ENCODE data around the gene C1GALT1. TPM values are rescaled to one million over a fixed set of nuclear protein-coding genes. Genes with fewer than 3 reads are reported as not detected.

Gene C1GALT1
- total and polyA plus RNA-seq, 9 of the 15 experiments (the other 6 are each of a cell fraction or from before 2014, with no cell fraction given): 5.0 to 33.2 (median 24.1) TPM

- TF ChIP-seq ATF3 (IDR thresholded peaks at IDR 0.05): no peak
- no peak for TF ChIP-seq ATF3 (CRISPR knock-in tag; conservative IDR thresholded peaks at IDR 0.05)
- TF ChIP-seq ZNF324 (CRISPR knock-in tag; IDR thresholded peaks at IDR 0.05): no peak
- no peak for TF ChIP-seq SAFB2 (IDR thresholded peaks at IDR 0.05; ENCODE audit: borderline replicate concordance, low read depth, low read length, severe bottlenecking)
- TF ChIP-seq HDAC6 (IDR thresholded peaks at IDR 0.05; ENCODE audit: low read depth, low read length): no peak
- TF ChIP-seq RCOR1 (IDR thresholded peaks at IDR 0.05; ENCODE audit: borderline replicate concordance in 1 of 2, low read depth in 2 of 2, low read length in 2 of 2): no peak
- peak; percentile 61 for TF ChIP-seq ETV1 (tag; conservative IDR thresholded peaks at IDR 0.05; ENCODE audit: low read depth)
- TF ChIP-seq ZNF212 (CRISPR knock-in tag; IDR thresholded peaks at IDR 0.05): no peak
- peak; percentile 75 for TF ChIP-seq DPF2 (IDR thresholded peaks at IDR 0.05)
- TF ChIP-seq, protein P1, sequence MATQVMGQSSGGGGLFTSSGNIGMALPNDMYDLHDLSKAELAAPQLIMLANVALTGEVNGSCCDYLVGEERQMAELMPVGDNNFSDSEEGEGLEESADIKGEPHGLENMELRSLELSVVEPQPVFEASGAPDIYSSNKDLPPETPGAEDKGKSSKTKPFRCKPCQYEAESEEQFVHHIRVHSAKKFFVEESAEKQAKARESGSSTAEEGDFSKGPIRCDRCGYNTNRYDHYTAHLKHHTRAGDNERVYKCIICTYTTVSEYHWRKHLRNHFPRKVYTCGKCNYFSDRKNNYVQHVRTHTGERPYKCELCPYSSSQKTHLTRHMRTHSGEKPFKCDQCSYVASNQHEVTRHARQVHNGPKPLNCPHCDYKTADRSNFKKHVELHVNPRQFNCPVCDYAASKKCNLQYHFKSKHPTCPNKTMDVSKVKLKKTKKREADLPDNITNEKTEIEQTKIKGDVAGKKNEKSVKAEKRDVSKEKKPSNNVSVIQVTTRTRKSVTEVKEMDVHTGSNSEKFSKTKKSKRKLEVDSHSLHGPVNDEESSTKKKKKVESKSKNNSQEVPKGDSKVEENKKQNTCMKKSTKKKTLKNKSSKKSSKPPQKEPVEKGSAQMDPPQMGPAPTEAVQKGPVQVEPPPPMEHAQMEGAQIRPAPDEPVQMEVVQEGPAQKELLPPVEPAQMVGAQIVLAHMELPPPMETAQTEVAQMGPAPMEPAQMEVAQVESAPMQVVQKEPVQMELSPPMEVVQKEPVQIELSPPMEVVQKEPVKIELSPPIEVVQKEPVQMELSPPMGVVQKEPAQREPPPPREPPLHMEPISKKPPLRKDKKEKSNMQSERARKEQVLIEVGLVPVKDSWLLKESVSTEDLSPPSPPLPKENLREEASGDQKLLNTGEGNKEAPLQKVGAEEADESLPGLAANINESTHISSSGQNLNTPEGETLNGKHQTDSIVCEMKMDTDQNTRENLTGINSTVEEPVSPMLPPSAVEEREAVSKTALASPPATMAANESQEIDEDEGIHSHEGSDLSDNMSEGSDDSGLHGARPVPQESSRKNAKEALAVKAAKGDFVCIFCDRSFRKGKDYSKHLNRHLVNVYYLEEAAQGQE (IDR thresholded peaks at IDR 0.05; ENCODE audit: borderline replicate concordance): no peak; the same call in 1 of the 2 replicates
- TF ChIP-seq, protein P1 (CRISPR knock-in tag; IDR thresholded peaks at IDR 0.05; ENCODE audit: low read depth): no peak
- 0 out of 2 replicates have a peak, but pooled peaks have one; percentile 46 for TF ChIP-seq ETV5 (CRISPR knock-in tag; IDR thresholded peaks at IDR 0.05; ENCODE audit: low read depth)
- TF ChIP-seq POLR2G (IDR thresholded peaks at IDR 0.05; ENCODE audit: low read depth, low read length): no peak
- no peak for TF ChIP-seq BRCA1 (IDR thresholded peaks at IDR 0.05)
- no peak for TF ChIP-seq BRCA1 (CRISPR knock-in tag; IDR thresholded peaks at IDR 0.05)
- TF ChIP-seq RBFOX2 (IDR thresholded peaks at IDR 0.05; ENCODE audit: low read depth, low read length): no peak
- peak; percentile 20 for TF ChIP-seq GABPA (tag; conservative IDR thresholded peaks at IDR 0.05; ENCODE audit: low read depth)
- TF ChIP-seq MITF (IDR thresholded peaks at IDR 0.05): peak; percentile 32; the same call in 1 of the 2 replicates
Measured at GRCh38 chr7:7181519-7182155, 707 bp upstream of the C1GALT1 start (continued).

Measured in K562 (cell line).